ENCODE results near the gene SPATA9.

DNA sequence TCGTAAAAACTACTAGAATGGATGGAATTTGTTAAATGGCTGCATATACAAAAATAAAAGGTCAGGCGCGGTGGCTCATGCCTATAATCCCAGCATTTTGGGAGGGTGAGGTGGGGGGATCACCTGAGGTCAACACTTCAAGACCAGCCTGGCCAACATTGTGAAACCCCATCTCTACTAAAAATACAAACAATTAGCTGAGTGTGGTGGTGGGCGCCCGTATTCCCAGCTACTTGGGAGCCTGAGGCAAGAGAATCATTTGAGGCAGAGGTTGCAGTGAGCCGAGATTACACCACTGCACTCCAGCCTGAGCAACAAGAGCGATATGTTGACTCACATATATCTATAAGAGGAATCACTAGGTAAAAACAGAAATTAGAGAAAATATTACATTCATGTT, 72.2 kb downstream of the SPATA9 start:
- TF ChIP-seq CTCF (IDR thresholded peaks at IDR 0.05) (no peak), POLR2A (IDR thresholded peaks at IDR 0.05) (no peak), POLR2AphosphoS5 (IDR thresholded peaks at IDR 0.05) (no peak), EP300 (IDR thresholded peaks at IDR 0.05) (no peak)

All from sigmoid colon (tissue), 4 donors.